ENCODE measurements around the gene RASA3.

DNA sequence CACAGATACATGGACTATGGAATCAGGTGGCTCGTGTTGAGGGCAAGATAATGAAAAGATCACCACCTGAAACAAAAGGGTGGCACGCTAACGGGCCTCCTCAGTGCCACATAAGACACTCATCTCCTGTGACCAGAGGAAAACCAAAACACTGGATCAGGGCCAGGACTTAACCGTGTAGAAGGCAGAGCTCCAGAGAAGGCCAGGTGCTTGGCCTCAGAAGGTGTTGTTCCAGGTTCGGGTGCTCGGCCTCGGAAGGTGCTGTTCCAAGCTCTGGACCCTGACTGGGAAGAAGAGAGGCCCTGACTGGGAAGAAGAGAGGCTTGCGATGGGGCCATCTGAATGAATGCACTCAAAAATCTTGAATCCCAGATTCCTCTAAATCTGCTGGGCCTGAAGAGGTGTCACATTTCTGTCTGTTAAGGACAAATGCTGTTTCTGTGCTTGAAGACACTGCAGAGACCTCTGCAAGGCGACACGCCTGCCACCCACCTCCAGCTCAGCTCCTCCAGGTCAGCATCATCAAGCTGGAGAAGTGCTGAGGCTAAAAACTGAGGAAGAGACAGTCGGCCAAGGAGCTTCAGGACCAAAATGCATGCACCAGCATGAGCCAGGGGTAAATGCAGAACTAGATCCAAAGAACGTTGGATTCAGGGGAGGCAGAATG lies 2.7 kb upstream of the RASA3 start:
- TF ChIP-seq CTCF (IDR thresholded peaks at IDR 0.05; ENCODE audit: insufficient read depth, low read depth, low read length) (no peak), EZH2 (IDR thresholded peaks at IDR 0.05; ENCODE audit: insufficient read depth, low read length) (no peak)

Measured in astrocyte (in vitro differentiated cells and primary cell).